GM18520 (cell line): ENCODE data around the gene GYG1.
A peak's percentile ranks its signal among the peaks of the same experiment; 100 is the strongest.

Source experiments
- ATAC-seq: cut with Tn5 transposase; IDR thresholded peaks from one replicate; pipeline ENCODE4 v1.9.1; 2021; ENCODE audit not compliant: unreplicated experiment

GYG1 gene

DNA sequence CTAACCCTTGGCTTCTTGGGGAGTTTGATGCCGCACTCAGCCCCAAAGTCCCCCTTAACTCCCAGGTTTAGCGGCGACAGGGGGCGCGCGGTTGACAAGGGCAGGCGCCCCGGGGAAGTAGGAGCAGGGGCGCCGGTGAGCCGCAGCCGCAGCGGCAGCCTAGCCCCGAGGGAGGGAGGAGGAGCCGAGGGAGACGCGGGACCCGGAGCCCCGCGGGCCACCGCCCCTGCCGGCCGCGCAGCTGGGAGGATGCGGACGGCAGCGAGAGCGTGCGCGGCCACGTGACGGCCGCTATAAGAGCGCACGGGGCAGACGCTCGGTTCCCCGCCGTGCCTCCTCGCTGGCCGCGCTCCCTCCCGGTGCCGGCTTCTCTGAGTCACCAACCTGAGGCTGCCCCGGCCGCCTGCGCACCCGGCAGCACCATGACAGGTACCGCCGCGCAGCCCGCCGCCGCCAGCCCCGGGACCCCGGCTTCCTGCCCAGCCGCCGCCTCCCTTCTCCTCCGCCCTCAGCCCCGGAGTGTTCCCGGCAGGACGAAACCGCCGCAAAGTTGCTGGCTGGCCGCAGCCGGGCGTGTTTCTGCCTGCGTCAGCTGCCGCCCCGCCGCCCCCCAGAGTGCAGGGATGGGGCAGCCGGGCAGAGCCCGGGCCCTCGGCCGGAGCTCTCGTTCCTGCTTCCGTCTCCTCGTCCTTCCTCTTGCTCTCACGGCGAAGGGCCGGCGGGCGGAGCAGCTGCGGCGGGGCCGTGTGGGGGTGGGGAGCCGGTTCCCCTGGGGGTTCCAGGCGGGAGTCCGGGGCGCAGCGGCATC, at the start of gene GYG1:
GYG1 (plus strand) TSS at position 322 of the 808 bp plus-strand sequence; CDS start at position 423, 101 bp downstream.
- ATAC-seq: peak; percentile 90

DNA sequence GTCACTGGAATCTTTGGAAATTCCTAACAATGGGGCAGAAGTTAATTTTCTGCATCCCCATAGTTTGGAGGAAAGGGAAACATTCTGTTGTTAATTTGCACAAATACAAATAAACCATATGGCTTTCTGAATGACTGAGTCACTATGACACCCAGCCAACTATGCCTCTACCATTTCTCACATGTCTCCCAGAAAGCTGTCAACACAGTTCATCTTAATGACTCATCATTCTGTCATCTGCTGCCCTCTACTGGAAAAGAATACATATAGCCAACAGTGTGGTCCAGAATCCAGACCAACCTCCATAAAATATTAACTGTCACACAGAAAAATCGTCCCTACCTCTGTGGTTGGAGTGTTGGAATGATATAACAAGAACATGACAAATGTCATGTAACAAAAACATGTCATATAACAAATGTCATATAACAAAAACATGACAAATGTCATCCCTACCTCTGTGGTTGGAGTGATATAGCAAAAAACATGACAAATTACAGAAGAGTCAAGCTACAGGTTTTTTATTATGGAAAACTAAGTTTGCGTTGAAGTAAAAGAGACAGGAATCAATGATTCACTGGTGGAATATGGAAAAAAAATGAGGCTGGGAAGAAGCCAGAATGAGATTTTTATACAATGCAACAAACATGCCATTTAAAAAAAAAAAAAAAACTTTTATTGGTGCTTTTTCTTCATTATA, 47.7 kb upstream of the GYG1 start:
- ATAC-seq: peak; percentile 99

DNA sequence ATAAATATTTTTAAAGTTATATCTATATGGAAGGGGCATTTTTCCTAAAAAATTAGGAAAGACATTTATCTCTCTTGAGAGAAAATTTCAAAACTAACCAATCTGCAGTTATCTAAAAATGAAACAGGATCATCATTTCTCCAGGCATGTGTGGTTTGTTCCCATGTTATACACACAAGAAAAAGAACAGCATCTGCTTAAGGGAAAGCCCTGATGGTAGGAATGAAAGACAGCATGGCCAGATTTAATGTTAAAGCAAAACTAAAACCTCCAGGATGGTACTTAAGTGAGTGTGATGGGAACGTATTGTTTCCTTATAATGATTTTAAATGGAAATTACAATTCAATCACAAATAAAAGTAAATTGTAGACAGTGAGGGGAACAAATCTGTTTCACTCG, 46.2 kb upstream of the GYG1 start:
- no peak for ATAC-seq

DNA sequence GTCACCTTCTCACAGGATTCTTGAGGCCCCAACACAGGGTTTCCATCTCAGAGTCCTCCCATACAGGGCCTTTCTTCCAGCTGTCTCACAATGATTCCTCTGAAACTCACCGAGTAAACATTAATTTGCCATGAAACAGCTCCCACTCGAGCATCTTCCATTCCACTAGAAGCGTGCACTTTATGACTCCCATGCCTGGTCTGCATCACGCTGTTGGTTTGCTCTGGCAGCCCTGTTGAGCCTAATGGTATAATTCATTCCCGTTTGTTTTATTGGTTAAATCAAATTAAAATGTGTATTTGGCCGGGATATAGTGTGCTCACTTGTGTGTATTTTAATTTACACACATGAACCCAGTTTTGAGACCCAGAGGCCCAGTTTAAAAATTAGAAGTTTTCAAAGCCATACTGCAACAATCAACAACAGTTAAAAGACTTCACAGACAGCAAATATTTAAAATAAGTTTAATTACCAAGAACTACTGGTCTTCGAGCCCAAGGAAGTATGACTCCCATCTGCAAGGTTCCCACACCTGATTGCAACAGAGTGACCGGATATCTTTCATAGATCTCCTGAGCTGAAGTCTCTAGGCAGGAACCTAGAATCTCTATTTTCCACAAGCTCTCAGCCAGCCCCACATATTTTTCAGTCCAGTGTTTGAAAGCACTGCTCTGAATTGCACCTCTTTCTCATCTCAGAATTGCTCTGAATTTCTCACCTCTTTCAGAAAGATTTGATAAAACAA, 42.3 kb upstream of the GYG1 start:
- no peak for ATAC-seq

DNA sequence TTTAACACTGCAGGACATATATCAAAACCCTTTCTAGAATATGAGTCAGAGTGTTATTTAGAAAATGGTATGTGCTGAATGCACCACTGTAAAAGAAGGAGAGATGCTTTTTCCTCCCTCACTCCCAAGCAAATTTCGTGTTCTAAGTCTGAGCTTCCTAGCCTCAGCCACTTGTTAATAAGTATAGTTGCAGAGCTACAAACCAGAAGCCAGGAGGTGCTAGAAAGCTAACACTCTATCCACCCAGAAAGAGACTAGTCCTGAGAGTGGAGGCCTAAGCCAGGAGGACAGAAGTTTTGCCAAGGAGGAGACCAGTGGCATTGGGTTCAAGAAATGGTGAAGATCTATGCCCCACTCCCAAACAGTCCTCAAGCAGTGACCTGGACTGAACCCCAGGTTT, 40.5 kb upstream of the GYG1 start:
- no peak for ATAC-seq

DNA sequence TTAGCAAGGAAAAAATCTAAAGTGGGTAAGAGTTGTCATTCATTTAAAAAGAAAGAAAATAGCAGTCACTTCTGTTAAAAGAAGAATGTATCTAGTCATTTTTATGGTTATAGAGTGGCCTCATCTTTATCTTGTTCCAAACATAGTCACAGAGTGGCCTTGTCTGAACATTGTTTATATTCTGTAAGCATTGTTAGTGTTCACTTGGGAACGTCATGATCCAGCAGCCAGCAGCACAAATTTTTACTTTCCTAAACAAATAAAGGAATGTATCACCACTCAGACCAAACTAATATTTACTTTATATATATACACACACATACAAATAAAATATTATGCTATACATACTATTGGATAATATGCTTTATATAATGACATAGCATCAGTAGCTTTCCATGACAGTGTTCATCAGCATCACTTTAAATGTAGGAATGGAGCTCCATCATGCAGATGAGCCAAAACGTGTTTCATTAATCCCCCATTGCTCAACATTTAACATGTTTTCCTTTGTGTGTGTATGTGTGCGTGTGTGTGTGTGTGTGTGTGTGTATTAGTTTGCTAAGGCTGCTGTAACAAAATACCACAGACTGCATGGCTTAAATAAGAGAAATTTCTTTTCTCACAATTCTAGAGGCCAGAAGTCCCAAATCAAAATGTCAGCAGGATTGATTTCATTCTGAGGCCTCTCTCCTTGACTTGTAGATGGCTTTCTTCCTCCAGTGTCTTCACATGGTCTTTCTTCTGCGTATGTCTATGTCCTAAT, 39.6 kb upstream of the GYG1 start:
- no peak for ATAC-seq

DNA sequence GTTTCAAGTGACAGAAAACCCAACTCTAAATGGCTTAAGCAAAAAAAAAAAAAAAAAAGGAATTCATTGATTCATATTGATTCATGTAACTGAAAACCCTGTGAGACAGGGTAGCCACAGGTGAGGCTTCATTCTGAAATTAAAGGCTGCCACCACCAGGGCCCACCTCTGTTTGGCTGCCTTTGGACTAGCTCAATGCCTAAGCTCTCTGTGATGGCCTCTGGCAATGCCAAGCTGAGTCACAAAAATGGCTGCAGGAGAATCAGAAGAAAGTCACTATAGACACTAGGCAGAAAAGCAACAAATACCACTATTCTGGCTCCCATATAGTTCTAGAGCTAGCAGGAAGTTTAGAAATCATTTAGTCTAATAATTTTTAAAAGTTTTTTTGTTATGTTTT, 38.2 kb upstream of the GYG1 start:
- no peak for ATAC-seq

DNA sequence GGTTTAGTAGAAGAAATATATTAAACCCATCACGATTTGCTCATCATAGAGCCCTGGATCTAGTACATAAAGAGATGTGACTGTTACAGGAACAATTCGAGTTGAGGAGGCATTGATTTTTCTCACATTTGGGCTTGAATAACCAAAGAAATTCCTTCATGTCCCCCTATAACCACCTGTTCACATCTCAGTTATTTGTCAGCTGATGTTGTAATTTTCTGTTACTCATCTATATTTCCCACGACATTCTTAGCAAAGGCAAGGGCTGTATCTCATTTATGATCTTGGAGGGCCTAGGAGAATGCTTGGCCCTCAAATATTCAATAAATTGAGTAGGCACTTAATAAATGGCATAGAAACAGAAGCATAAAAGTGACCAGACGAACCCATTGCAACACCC, 36.4 kb upstream of the GYG1 start:
- no peak for ATAC-seq

DNA sequence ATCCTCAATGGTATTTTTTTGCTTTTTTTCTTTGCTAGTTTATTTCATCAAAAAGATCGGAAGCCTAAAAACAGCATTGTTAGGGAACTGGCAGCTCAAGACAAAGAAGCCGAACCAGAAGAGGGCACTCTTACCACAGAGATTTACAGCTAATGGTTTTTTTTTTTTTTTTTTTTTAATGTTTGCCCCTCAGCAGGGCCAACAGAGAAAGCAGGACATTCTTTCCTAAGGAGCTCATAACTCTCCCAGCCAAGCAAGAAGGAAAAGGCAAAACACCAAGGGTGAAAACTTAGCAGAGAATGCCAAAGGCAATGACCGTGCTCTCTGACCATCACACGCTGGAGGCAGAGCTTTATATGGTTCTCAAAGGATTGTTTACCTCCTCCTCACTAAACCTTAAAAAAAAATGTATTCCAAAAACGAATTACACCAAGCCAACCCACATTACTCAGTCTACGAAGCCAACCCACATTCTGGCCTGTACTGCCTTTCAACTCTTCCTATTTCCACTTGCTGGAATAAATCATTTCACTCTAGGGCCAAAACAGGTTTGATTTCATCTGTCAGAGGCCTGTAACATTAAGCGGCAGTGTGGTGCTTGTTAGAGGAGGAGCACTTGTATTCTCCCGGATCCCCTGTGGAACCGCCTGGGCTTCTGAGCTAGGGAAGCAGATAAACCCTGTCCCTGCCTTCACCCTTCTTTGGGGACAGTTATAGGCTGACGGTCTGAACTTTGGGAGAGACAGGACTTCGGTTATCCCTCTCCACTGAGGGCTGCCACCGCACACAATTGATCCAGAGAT, 35.6 kb upstream of the GYG1 start:
- ATAC-seq: no peak

DNA sequence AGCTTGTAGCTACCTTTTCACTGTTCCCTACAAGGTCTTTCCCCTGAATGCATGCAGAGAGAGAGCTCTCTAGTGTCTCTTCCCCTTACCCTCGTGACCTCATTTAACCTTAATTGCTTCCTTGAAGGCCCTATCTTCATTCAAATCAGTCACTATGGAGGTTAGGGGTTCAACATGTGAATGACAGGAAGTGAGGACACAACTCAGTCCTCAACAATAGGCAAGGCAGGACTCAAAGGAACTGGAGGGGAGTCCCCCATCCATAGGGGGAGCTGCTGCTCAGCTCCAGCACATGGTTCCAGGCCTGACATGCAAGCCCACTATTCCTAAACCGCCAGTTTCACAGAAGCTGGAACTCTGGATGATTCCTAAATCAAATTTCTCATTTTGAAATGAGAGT, 33.8 kb upstream of the GYG1 start:
- ATAC-seq: no peak

DNA sequence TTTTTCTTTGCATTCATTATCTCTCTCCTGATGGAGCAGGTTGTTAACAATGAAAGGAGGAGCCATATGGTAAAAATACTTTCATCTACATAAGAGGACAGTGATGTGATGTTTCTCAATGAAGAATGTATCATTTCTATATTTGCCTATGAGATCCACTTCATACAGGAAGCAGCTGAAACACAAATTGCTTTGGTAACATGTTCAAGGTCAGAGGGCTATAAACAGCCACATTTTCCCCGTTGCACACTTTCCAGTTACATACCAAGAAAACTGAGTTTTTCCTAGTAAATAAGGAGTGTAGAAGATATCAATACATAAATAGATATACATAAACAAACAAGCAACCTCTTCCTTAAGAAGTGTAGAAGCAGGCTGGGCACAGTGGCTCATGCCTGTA, 32.6 kb upstream of the GYG1 start:
- ATAC-seq: no peak

DNA sequence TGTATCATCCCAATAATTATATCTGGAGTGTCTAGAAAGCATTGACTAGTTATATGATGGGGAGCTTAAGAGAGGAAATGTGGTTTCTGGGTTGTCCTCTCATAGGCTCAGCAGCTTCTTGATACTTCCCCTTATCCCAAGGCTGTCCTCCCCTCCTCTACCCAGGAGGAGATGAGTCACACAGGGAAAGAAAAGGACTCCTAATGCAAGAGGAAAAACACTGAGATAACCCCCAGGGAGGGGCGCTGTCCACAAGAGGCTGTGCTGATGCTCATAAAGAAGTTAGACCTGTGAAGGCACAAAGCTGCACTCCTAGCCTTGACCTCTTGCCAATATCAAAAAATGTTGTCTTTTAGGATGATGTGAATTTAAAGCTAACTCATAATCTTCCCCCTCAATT, 28.8 kb upstream of the GYG1 start:
- ATAC-seq: no peak

DNA sequence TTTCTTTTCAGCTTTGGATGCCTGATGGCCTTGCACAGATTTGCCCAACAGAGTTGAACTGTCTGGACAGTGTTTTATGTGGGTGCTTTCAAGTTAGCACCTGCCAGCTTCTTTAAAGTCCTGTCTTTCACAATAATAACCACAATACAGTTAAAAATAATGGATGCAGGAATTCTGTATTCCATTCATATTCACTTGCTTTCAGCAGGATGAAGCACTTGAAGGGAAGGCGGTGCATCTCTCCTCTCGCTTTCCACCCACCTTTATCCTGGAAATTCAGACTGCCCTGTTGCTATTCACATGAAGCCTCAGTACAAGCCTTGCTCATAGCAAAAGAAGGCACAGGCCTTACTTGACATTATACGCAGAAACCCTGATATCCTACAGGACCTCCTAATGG, 26.5 kb upstream of the GYG1 start:
- no peak for ATAC-seq

DNA sequence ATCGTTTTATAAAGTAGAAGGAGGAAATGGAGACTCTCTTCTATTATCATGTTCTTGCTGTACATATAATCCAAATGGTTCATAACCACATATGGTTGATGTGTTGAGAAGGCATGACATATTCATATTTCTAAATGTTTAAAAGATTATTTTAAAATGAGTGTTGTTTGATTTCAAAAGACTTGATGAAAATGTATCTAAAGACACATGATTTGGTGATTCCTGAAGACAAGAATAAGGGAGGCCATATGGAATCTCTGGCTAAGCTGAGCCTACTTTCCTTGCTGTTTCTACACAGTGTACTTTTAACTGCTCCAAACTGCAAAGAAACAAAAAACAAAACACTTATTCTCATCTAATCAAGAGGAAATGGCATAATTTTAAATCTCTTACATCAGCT, 23.0 kb upstream of the GYG1 start:
- ATAC-seq: no peak

DNA sequence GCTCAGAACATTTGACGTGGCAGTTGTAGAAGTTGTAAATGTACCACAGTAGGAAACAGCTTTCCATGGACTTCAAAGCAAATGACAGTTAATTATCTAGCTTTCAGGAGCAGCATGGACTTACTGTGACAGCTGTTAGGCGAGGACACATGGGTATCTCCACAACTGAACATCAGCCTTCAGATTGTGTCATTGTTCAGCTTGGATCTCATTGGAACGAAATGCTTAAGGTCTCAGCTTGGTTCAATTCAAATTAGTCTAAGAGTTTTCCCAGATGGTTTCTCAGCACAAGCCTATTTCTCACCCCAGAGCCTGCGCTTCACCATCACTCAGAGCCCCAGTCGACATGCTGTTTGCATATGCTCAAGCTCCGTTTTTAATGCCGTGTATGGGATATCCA, 21.1 kb upstream of the GYG1 start:
- no peak for ATAC-seq

DNA sequence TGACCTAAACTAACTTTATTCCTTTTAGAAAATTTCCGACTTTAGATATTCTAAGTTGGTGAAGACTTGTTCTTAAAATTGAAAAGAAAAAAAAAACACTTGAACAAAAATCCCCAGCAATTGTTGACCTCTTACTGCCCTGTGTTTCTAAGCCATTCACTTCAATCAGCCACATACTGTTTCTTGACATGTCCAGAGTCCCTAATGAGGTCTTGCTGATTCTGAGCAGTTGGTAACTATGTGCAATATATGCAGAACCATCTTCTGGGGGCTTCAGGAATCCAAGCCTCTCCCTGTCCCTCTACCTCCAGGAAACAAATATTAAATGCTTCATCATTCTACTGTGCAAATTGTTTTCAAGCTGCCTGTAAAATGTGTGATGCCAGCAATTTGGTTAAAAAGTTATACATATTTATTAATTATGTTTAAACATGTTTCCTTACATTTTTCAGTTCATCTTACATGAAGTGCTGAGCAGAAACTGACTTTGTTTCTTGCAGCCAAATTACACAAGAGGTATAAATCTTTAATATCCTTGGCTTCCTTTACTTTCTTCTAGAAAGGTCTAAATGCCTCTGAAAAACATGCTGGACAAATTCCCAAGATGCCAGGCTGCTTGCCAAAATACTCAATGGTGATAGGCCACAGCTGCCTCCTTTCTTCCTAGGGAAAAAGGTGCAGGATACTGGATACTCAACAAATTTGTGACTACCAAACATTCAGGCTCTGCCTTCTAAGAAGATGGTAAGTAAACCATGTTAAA, 19.8 kb upstream of the GYG1 start:
- ATAC-seq: no peak

DNA sequence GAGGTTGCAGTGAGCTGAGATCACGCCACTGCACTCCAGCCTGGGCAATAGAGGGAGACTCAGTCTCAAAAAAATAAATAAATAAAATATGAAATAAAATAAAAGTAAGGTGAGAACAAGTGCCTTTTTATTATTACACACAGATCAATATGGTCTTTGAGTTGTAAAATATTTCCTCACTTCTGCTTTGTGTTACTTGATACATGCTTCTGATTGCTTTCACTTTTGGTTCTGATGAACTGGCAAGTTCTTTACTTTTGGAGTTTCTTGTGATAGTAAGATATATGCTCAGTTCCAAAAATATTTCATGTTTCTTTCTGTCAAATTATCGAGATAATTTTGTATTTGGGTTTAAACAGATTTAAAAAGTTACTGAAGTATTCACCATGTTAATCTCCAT, 16.6 kb upstream of the GYG1 start:
- no peak for ATAC-seq

DNA sequence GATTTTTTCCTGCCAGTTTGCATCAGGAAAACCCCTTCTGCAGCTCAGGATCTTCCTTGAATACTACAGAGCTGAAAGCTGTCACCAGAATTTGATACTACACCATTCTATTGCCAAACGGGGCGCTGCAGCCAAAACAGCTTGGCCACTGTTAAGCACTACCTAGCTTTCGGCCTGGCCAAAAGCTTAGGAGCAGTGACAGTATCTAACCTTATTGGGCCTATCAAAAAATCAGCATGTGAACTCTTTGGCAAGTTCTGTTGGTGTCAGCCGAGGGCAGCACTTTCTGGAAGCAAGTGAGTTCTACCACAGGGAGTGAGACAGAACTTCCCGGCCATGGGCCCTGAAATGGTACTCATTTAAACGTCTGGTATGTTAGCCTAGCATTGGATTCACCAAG, 16.1 kb upstream of the GYG1 start:
- no peak for ATAC-seq

DNA sequence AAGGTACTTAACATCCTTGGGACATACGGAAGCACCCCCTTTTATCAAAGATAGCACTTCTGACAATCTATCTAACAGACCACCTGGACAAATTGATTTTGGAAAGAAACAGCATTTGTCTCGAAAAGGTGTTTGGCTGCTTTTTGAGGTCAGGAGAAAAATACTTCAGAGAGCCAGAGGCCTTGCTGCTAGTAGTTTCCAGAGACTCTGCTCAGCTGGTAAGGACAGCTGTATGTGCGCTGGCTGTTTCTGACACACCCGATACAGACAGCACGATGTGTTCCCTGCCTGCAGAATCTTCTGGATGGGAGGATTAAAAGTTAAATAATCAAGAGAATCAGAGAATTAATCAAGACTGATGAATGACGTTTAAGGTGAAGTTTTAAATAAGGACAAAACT, 15.6 kb upstream of the GYG1 start:
- ATAC-seq: no peak

DNA sequence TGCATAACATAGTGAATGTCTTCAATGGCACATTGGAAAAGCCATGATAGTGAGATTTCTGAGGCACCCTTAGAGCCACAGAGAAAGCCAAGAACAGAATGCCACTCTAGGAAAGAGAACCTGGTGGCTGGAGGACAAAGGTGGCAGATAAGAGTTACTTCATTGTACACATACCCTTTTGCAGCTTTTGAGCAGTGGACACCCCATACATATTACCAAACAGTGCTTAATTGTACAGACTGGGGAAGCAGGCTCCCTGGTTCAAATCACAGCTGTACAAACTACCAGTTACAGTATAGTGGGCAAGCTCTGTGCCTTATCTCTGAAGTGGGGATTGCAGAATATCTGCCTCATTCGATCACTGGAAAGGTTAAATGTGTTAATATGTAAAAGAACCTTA, 10.1 kb upstream of the GYG1 start:
- ATAC-seq: no peak
